Measurements from ENCODE around the gene CTU2.

CTU2 gene

DNA sequence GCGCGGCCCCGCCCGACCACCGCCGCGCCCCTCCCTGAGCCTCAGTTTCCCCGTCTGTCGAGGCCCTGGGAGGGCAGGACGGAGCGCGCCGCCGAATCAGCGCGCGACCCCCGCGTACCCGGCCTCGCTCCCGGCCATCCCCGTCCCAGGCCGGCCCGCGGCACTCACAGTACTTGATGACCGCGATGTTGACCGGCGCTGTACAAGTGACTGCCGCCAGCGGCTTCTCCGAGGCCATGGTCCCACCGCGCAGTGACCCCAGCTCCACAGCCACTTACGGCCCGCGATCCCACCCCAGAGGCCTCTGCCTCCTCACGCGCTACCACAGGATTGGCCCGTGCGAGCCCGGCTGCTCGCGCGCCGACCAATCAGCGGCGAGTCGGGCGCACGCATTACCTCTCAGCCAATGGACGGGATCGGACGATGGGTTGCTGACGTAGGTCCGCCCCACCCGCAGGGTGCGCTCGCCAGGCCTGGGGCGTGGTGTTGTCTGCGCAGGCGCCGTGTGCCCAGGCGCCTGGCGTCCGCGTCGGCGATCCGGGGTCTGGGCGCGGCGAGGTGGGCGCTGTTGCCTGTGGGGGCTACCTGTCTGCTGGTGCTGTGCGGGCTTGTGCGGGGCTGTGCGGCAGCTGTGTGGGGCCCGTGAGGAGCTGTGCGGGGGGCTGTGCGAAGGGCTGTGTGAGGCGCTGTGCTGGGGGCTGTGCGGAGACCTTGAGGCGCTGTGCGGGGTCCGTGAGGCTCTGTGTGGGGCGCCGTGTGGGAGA lies 43.3 kb upstream of the CTU2 start, which contains the start of gene MVD:
Gene MVD (minus strand): TSS at position 249 of the 764 bp plus-strand sequence. CDS start 11 bp downstream, at position 238.
- Histone ChIP-seq H3K4me1 (ENCODE audit: control insufficient read depth, insufficient read depth, low read length) (no peaks in the 10 kb centered on the region), H3K27ac (ENCODE audit: extremely low read depth, low read depth, low read length) (peak within 1 kb of the TSS; percentile 79), H3K36me3 (ENCODE audit: control insufficient read depth in 2 of 2, insufficient read depth in 1 of 2, low read length in 2 of 2) (peaks cover 0 to 2% of the 10 kb centered on the region in 2 experiments; a peak in 1 of 3 replicates), H3K9me3 (ENCODE audit: control insufficient read depth, insufficient read depth, low read depth, low read length) (no peaks in the 10 kb centered on the region), H3K4me3 (ENCODE audit: low read depth, low read length) (peak within 1 kb of the TSS; percentile 96)
- POLR2A ChIA-PET, result interaction anchor here (0.6 to 1.3 kb wide), 11 partner anchors 10 to 194 kb away, joined by 3 to 7 read pairs (median 3); partner anchors contain the start of genes CTU2, RNF166, TRAPPC2L and ZC3H18
- CTCF ChIA-PET, result interaction anchor here (0.6 to 4.1 kb wide), 4 partner anchors 9 to 74 kb away, joined by 3 to 12 read pairs (median 6); no protein-coding TSS in a partner anchor
- peak; percentile 46; the same call in 1 of the 2 replicates for TF ChIP-seq KLF8 (tag by site-specific recombination; IDR thresholded peaks at IDR 0.05)
- peak; percentile 43 for TF ChIP-seq ZBTB17 (tag by site-specific recombination; IDR thresholded peaks at IDR 0.05)
- peak; percentile 89 for TF ChIP-seq SP3 (tag by site-specific recombination; IDR thresholded peaks at IDR 0.05)
- TF ChIP-seq KLF16 (tag by site-specific recombination; IDR thresholded peaks at IDR 0.05), result peak; percentile 36; the same call in 1 of the 2 replicates
- peak; percentile 100 for TF ChIP-seq SP2 (tag by site-specific recombination; IDR thresholded peaks at IDR 0.05)
- TF ChIP-seq YY2 (tag by site-specific recombination; IDR thresholded peaks at IDR 0.05), result 0 out of 2 replicates have a peak, but pooled peaks have one; percentile 44
- TF ChIP-seq ZFHX2 (tag by site-specific recombination; conservative IDR thresholded peaks at IDR 0.05), result peak; percentile 65; the same call in 1 of the 2 replicates
- 0 out of 2 replicates have a peak, but pooled peaks have one; percentile 52 for TF ChIP-seq ZNF561 (tag by site-specific recombination; IDR thresholded peaks at IDR 0.05; ENCODE audit: borderline replicate concordance)
- peak; percentile 90 for TF ChIP-seq ZNF660 (tag by site-specific recombination; IDR thresholded peaks at IDR 0.05)
- TF ChIP-seq, protein P1, sequence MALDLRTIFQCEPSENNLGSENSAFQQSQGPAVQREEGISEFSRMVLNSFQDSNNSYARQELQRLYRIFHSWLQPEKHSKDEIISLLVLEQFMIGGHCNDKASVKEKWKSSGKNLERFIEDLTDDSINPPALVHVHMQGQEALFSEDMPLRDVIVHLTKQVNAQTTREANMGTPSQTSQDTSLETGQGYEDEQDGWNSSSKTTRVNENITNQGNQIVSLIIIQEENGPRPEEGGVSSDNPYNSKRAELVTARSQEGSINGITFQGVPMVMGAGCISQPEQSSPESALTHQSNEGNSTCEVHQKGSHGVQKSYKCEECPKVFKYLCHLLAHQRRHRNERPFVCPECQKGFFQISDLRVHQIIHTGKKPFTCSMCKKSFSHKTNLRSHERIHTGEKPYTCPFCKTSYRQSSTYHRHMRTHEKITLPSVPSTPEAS (tag by site-specific recombination; IDR thresholded peaks at IDR 0.05), result no peak
- TF ChIP-seq, protein P2, sequence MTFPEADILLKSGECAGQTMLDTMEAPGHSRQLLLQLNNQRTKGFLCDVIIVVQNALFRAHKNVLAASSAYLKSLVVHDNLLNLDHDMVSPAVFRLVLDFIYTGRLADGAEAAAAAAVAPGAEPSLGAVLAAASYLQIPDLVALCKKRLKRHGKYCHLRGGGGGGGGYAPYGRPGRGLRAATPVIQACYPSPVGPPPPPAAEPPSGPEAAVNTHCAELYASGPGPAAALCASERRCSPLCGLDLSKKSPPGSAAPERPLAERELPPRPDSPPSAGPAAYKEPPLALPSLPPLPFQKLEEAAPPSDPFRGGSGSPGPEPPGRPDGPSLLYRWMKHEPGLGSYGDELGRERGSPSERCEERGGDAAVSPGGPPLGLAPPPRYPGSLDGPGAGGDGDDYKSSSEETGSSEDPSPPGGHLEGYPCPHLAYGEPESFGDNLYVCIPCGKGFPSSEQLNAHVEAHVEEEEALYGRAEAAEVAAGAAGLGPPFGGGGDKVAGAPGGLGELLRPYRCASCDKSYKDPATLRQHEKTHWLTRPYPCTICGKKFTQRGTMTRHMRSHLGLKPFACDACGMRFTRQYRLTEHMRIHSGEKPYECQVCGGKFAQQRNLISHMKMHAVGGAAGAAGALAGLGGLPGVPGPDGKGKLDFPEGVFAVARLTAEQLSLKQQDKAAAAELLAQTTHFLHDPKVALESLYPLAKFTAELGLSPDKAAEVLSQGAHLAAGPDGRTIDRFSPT (tag by site-specific recombination; IDR thresholded peaks at IDR 0.05), result peak; percentile 13; the same call in 1 of the 2 replicates
- no peak for TF ChIP-seq ZNF202 (tag by site-specific recombination; IDR thresholded peaks at IDR 0.05; ENCODE audit: borderline replicate concordance)
- TF ChIP-seq, protein P3, sequence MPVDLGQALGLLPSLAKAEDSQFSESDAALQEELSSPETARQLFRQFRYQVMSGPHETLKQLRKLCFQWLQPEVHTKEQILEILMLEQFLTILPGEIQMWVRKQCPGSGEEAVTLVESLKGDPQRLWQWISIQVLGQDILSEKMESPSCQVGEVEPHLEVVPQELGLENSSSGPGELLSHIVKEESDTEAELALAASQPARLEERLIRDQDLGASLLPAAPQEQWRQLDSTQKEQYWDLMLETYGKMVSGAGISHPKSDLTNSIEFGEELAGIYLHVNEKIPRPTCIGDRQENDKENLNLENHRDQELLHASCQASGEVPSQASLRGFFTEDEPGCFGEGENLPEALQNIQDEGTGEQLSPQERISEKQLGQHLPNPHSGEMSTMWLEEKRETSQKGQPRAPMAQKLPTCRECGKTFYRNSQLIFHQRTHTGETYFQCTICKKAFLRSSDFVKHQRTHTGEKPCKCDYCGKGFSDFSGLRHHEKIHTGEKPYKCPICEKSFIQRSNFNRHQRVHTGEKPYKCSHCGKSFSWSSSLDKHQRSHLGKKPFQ (tag by site-specific recombination; IDR thresholded peaks at IDR 0.05), result 0 out of 2 replicates have a peak, but pooled peaks have one; percentile 17
- no peak for TF ChIP-seq SALL2 (tag by site-specific recombination; IDR thresholded peaks at IDR 0.05; ENCODE audit: borderline replicate concordance)
- TF ChIP-seq, protein P4, sequence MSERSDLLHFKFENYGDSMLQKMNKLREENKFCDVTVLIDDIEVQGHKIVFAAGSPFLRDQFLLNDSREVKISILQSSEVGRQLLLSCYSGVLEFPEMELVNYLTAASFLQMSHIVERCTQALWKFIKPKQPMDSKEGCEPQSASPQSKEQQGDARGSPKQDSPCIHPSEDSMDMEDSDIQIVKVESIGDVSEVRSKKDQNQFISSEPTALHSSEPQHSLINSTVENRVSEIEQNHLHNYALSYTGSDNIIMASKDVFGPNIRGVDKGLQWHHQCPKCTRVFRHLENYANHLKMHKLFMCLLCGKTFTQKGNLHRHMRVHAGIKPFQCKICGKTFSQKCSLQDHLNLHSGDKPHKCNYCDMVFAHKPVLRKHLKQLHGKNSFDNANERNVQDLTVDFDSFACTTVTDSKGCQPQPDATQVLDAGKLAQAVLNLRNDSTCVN (tag by site-specific recombination; optimal IDR thresholded peaks at IDR 0.05), result peak; percentile 90
- no peak for TF ChIP-seq ZNF175 (tag by site-specific recombination; IDR thresholded peaks at IDR 0.05)
- peak; percentile 82 for TF ChIP-seq ZIC2 (tag by site-specific recombination; IDR thresholded peaks at IDR 0.05)
- 0 out of 2 replicates have a peak, but pooled peaks have one; percentile 33 for TF ChIP-seq KLF10 (tag by site-specific recombination; IDR thresholded peaks at IDR 0.05)
- TF ChIP-seq ZBTB7A (tag by site-specific recombination; IDR thresholded peaks at IDR 0.05; ENCODE audit: low read depth), result peak; percentile 72; the same call in 1 of the 2 replicates
- peak; percentile 65 for TF ChIP-seq EGR2 (tag by site-specific recombination; IDR thresholded peaks at IDR 0.05; ENCODE audit: low read depth)
- TF ChIP-seq YY1 (tag by site-specific recombination; IDR thresholded peaks at IDR 0.05), result 0 out of 2 replicates have a peak, but pooled peaks have one; percentile 46
- TF ChIP-seq SP7 (tag by site-specific recombination; IDR thresholded peaks at IDR 0.05), result peak; percentile 50
- peak; percentile 73 for TF ChIP-seq KLF1 (tag by site-specific recombination; IDR thresholded peaks at IDR 0.05)
- TF ChIP-seq, protein P5, sequence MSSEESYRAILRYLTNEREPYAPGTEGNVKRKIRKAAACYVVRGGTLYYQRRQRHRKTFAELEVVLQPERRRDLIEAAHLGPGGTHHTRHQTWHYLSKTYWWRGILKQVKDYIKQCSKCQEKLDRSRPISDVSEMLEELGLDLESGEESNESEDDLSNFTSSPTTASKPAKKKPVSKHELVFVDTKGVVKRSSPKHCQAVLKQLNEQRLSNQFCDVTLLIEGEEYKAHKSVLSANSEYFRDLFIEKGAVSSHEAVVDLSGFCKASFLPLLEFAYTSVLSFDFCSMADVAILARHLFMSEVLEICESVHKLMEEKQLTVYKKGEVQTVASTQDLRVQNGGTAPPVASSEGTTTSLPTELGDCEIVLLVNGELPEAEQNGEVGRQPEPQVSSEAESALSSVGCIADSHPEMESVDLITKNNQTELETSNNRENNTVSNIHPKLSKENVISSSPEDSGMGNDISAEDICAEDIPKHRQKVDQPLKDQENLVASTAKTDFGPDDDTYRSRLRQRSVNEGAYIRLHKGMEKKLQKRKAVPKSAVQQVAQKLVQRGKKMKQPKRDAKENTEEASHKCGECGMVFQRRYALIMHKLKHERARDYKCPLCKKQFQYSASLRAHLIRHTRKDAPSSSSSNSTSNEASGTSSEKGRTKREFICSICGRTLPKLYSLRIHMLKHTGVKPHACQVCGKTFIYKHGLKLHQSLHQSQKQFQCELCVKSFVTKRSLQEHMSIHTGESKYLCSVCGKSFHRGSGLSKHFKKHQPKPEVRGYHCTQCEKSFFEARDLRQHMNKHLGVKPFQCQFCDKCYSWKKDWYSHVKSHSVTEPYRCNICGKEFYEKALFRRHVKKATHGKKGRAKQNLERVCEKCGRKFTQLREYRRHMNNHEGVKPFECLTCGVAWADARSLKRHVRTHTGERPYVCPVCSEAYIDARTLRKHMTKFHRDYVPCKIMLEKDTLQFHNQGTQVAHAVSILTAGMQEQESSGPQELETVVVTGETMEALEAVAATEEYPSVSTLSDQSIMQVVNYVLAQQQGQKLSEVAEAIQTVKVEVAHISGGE (tag by site-specific recombination; conservative IDR thresholded peaks at IDR 0.05; ENCODE audit: low read depth), result 0 out of 2 replicates have a peak, but pooled peaks have one; percentile 18
- TF ChIP-seq ZEB2 (tag by site-specific recombination; IDR thresholded peaks at IDR 0.05), result no peak
- TF ChIP-seq, protein P6, sequence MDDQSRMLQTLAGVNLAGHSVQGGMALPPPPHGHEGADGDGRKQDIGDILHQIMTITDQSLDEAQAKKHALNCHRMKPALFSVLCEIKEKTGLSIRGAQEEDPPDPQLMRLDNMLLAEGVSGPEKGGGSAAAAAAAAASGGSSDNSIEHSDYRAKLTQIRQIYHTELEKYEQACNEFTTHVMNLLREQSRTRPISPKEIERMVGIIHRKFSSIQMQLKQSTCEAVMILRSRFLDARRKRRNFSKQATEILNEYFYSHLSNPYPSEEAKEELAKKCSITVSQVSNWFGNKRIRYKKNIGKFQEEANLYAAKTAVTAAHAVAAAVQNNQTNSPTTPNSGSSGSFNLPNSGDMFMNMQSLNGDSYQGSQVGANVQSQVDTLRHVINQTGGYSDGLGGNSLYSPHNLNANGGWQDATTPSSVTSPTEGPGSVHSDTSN (CRISPR knock-in tag; IDR thresholded peaks at IDR 0.05), result 0 out of 2 replicates have a peak, but pooled peaks have one; percentile 29

All from HEK293 (cell line).